Endodermal cell (in vitro differentiated cells): Measurements from ENCODE around the gene ID2. TPM values are rescaled to one million over a fixed set of nuclear protein-coding genes. Genes with fewer than 3 reads are reported as not detected.

Source experiments
- DNase-seq: peaks from one replicate; pipeline ENCODE4 v3.0.0-alpha.2; 2017
- H3K27ac ChIP-seq: 2 replicates; pipeline ENCODE4 v1.5.1; 2013; ENCODE audit warnings: mild to moderate bottlenecking, low read depth, low read length, moderate library complexity
- H3K27me3 ChIP-seq: 2 replicates; pipeline ENCODE4 v1.6.1; 2013; ENCODE audit warnings: mild to moderate bottlenecking, low read length, moderate library complexity; ENCODE audit not compliant: insufficient read depth, control insufficient read depth, poor library complexity, severe bottlenecking
- H3K36me3 ChIP-seq: 2 replicates; pipeline ENCODE4 v1.7.0; 2013; ENCODE audit warnings: mild to moderate bottlenecking, low read length, moderate library complexity; ENCODE audit not compliant: control insufficient read depth, insufficient read depth
- H3K4me1 ChIP-seq: one replicate; pipeline ENCODE4 v1.7.0; 2013; ENCODE audit warnings: low read length; ENCODE audit not compliant: control insufficient read depth, insufficient read depth
- H3K4me3 ChIP-seq: 2 replicates; pipeline ENCODE4 v1.5.1; 2013; ENCODE audit warnings: mild to moderate bottlenecking, low read length, moderate library complexity
- H3K9ac ChIP-seq: 2 replicates; pipeline ENCODE4 v1.6.1; 2013; ENCODE audit warnings: mild to moderate bottlenecking, low read length, moderate library complexity; ENCODE audit not compliant: poor library complexity, severe bottlenecking; ENCODE audit errors: extremely low read depth
- H3K9me3 ChIP-seq: 2 replicates; pipeline ENCODE4 v1.6.1; 2013; ENCODE audit warnings: mild to moderate bottlenecking, low read length, moderate library complexity; ENCODE audit not compliant: control insufficient read depth
- H3K27ac Mint-ChIP-seq: 2 replicates; pipeline ENCODE4 v1.8.0; 2020; ENCODE audit warnings: mixed read lengths
- H3K27me3 Mint-ChIP-seq: 2 replicates; pipeline ENCODE4 v1.8.0; 2021; ENCODE audit warnings: mild to moderate bottlenecking, mixed read lengths; ENCODE audit not compliant: insufficient read depth
- H3K36me3 Mint-ChIP-seq: 2 replicates; pipeline ENCODE4 v1.8.0; 2020; ENCODE audit warnings: low read depth, mixed read lengths
- H3K4me1 Mint-ChIP-seq: 2 replicates; pipeline ENCODE4 v1.8.0; 2020; ENCODE audit warnings: mixed read lengths
- H3K4me3 Mint-ChIP-seq: 2 replicates; pipeline ENCODE4 v1.8.0; 2020; ENCODE audit warnings: mild to moderate bottlenecking, moderate library complexity, mixed read lengths
- H3K9me3 Mint-ChIP-seq: 2 replicates; pipeline ENCODE4 v1.8.0; 2020; ENCODE audit warnings: mild to moderate bottlenecking, mixed read lengths
- WGBS, 2 experiments: methylation state at CpG; one replicate each; pipeline versions ENCODE4 v1.1.5 to v1.1.7; 2013; ENCODE audit warnings: missing lambda C conversion rate in 2 of 2, mixed read lengths in 1 of 2; ENCODE audit not compliant: insufficient coverage in 1 of 2, insufficient read length in 1 of 2; 5-methylcytosine and 5-hydroxymethylcytosine counted together
- total RNA-seq, 2 donors: library from RNA; stranded (reverse); fragmentation: NEBNext Ultra II Directional in 1 of 2; extraction: Animal tissue kit (Norgen Biotek cat#: 25700) in 1 of 2; gene quantifications; 2 replicates in 1 of 2; 3 replicates in 1 of 2; pipeline ENCODE4 v1.2.1, GENCODE V29; 2021
- TF ChIP-seq, protein P1 (sequence below): fragments of 200-600 bp; sonication (generic); conservative IDR thresholded peaks from 2 replicates; pipeline ENCODE4 v1.5.0; 2021; ENCODE audit warnings: antibody characterized with exemption, mild to moderate bottlenecking

The ID2 gene
- total RNA-seq, 2 donors from 2014 or later: 83.5 to 91.2 TPM

DNA sequence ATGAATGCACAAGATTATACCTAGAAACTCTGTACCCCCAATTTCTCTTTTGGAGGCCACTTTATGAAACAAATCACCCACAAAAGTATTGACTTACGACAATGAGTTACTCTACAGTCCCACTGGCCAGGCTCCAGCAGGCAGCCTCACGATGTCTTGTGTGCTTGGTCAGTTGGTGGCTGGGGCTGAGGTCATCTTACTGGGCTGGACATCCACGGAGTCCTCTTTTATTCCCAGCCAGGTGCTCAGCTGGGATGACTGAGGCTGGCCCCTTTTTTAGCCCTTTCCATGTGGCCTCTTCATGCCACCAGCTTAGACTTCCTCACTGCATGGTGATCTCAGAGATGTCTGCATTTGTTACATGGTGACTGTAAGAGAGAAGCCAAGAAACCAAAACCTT, 8.9 kb upstream of the ID2 start:
- Histone ChIP-seq H3K27me3 (peaks cover 17% of the 10 kb centered on the region), H3K4me3 (no peak overlapping the region), H3K36me3 (no peaks in the 10 kb centered on the region), H3K9ac (no peak overlapping the region), H3K27ac (no peak overlapping the region), H3K4me1 (peaks cover 7% of the 10 kb centered on the region), H3K9me3 (peaks cover 31% of the 10 kb centered on the region)
- H3K36me3 Mint-ChIP-seq: peaks cover 8% of the 10 kb centered on the region
- no peak overlapping the region for H3K27ac Mint-ChIP-seq
- H3K4me3 Mint-ChIP-seq: no peak overlapping the region
- no peak for DNase-seq
- peaks cover 23% of the 10 kb centered on the region for H3K27me3 Mint-ChIP-seq
- WGBS, 2 experiments: 88% methylated on average over 3 of the region's 3 CpGs; no CpG with 5 or more reads in 1 of the 2 experiments
- H3K4me1 Mint-ChIP-seq: peaks cover 9% of the 10 kb centered on the region
- H3K9me3 Mint-ChIP-seq: peaks cover 22% of the 10 kb centered on the region
- TF ChIP-seq, protein P1, sequence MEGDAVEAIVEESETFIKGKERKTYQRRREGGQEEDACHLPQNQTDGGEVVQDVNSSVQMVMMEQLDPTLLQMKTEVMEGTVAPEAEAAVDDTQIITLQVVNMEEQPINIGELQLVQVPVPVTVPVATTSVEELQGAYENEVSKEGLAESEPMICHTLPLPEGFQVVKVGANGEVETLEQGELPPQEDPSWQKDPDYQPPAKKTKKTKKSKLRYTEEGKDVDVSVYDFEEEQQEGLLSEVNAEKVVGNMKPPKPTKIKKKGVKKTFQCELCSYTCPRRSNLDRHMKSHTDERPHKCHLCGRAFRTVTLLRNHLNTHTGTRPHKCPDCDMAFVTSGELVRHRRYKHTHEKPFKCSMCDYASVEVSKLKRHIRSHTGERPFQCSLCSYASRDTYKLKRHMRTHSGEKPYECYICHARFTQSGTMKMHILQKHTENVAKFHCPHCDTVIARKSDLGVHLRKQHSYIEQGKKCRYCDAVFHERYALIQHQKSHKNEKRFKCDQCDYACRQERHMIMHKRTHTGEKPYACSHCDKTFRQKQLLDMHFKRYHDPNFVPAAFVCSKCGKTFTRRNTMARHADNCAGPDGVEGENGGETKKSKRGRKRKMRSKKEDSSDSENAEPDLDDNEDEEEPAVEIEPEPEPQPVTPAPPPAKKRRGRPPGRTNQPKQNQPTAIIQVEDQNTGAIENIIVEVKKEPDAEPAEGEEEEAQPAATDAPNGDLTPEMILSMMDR: no peak

DNA sequence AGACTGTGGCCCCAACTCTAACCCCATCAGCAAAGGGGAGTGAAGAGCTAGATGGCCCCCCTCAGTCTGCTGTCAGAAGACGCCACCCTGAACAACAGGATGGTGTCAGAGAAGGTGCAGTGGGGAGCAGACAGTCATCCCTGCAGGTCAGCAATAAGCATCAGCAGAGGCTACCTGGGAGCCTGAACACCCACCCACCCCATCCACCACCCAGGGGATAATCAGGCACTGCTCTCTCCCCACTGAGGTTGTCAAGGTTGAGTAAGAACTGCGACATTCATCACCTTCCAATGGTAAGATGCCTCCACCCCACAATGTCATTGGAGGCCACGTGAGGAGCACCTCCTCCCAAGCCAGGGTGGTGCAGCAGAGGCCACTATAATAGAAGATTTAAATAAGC, 8.5 kb upstream of the ID2 start:
- Histone ChIP-seq H3K9ac (no peak overlapping the region), H3K4me3 (no peak overlapping the region), H3K36me3 (no peaks in the 10 kb centered on the region), H3K9me3 (peaks cover 31% of the 10 kb centered on the region), H3K27ac (no peak overlapping the region), H3K27me3 (peaks cover 17% of the 10 kb centered on the region), H3K4me1 (peaks cover 7% of the 10 kb centered on the region)
- H3K9me3 Mint-ChIP-seq: peaks cover 22% of the 10 kb centered on the region
- 94% methylated on average over 3 of the region's 3 CpGs; no CpG with 5 or more reads in 1 of the 2 experiments for whole genome bisulfite sequencing, 2 experiments
- no peak for DNase-seq
- H3K4me1 Mint-ChIP-seq: peaks cover 9% of the 10 kb centered on the region
- no peak overlapping the region for H3K27ac Mint-ChIP-seq
- TF ChIP-seq, protein P1: no peak
- no peak overlapping the region for H3K4me3 Mint-ChIP-seq
- peaks cover 8% of the 10 kb centered on the region for H3K36me3 Mint-ChIP-seq
- peaks cover 23% of the 10 kb centered on the region for H3K27me3 Mint-ChIP-seq

DNA sequence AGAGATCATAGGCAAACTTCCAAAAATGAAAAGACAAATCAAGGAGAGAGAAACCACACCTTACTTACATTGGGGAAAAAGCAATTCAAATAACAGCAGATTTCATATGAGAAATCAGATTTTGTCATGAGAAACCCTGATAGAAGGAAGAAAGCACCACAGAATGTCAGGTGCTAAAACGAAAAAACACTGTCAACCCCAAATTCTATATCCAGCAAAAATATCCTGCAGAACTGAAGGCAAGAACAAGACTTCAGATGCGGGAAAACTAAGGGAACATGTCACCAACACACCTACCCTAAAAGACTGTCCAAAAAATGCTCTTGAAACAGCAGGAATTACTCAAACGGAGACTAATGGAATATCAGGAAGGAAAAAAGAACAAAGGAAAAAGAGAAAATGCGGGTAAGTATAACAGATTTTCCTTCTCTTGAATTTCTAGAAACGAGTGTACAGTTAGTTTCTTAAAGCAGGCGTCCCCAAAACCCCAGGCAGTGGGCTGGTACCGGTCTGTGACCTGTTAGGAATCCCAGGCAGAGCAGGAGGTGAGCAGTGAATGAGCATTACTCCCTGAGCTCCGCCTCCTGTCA, 7.3 kb upstream of the ID2 start:
- H3K4me3 Mint-ChIP-seq: no peak overlapping the region
- peaks cover 11% of the 10 kb centered on the region for H3K4me1 Mint-ChIP-seq
- peaks cover 31% of the 10 kb centered on the region for H3K9me3 ChIP-seq
- TF ChIP-seq, protein P1: no peak
- no peak overlapping the region for H3K4me3 ChIP-seq
- H3K4me1 ChIP-seq: peaks cover 7% of the 10 kb centered on the region
- WGBS, 2 experiments: 93 to 98% methylated on average over 5 to 8 of the region's 8 CpGs
- H3K36me3 ChIP-seq: no peaks in the 10 kb centered on the region
- H3K27me3 Mint-ChIP-seq: peaks cover 23% of the 10 kb centered on the region
- DNase-seq: no peak
- H3K36me3 Mint-ChIP-seq: peaks cover 8% of the 10 kb centered on the region
- H3K27ac Mint-ChIP-seq: no peak overlapping the region
- H3K27me3 ChIP-seq: peaks cover 17% of the 10 kb centered on the region
- no peak overlapping the region for H3K9ac ChIP-seq
- peaks cover 22% of the 10 kb centered on the region for H3K9me3 Mint-ChIP-seq
- no peak overlapping the region for H3K27ac ChIP-seq
